Gastrocnemius medialis (tissue), 4 donors: ENCODE data around the gene CD151.

Source experiments
- POLR2A ChIP-seq, 2 donors: fragments of 450-650 bp; IDR thresholded peaks; one replicate each; pipeline ENCODE4 v1.6.1; 2017; ENCODE audit warnings: antibody characterized with exemption in 2 of 2, mild to moderate bottlenecking in 2 of 2, moderate library complexity in 2 of 2
- TF ChIP-seq, protein P1 (sequence below), 5 experiments: fragments of 450-650 bp in 3 of 5; fragments of 200-600 bp in 2 of 5; sonication (generic) in 2 of 5; IDR thresholded peaks in 4 of 5; conservative IDR thresholded peaks in 1 of 5; 1 replicate in 4 of 5; 2 replicates in 1 of 5; pipeline ENCODE4 v1.5.1; 2016 to 2019; ENCODE audit warnings: antibody characterized with exemption in 5 of 5, mild to moderate bottlenecking in 3 of 5, moderate library complexity in 3 of 5

DNA sequence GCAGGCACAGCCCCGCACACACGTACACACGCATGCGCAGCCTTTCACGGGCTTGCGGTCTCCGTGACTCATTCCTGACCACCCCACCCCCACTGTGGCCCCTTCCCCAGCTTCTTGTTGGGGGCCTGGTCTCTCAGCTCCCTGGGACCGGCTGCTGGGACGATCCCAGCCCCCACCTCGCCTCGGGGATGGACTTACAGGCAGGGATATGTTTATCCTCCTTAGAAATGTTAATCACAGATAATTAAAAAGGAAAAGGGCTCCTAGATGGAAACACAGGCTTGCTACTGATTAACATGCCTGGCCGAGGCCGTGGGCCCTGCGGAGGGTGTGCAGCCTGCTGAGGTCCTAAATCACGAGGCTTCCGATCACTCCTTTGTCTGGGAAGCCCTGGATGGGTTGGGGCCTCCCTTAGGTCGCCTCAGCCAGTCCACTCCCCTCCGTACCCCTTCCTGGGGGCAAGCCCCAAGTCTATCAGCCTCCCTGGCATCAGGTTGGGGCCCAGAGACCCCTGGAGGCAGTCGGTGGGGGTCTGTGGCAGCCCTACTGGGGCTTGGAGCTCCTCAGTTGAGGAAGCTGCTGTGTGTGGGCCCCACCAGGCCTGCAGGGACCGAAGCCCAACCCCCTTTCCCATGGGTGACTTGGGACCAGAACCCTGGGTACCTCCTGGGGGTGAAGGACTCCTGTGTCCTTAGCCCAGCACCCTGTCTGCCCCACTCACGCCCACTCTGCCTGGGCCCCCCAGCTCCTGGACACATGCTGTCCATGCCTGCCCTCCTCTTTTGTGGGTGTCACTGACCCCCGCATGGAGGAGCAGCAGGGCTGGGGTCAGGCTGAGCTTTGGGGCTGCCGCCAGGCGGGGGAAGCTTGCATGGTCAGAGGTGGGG, 30.5 kb downstream of the CD151 start:
- TF ChIP-seq, protein P1, sequence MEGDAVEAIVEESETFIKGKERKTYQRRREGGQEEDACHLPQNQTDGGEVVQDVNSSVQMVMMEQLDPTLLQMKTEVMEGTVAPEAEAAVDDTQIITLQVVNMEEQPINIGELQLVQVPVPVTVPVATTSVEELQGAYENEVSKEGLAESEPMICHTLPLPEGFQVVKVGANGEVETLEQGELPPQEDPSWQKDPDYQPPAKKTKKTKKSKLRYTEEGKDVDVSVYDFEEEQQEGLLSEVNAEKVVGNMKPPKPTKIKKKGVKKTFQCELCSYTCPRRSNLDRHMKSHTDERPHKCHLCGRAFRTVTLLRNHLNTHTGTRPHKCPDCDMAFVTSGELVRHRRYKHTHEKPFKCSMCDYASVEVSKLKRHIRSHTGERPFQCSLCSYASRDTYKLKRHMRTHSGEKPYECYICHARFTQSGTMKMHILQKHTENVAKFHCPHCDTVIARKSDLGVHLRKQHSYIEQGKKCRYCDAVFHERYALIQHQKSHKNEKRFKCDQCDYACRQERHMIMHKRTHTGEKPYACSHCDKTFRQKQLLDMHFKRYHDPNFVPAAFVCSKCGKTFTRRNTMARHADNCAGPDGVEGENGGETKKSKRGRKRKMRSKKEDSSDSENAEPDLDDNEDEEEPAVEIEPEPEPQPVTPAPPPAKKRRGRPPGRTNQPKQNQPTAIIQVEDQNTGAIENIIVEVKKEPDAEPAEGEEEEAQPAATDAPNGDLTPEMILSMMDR (IDR thresholded peaks at IDR 0.05 in 4 of 5, conservative IDR thresholded peaks at IDR 0.05 in 1 of 5) = no peak
- no peak for TF ChIP-seq POLR2A (IDR thresholded peaks at IDR 0.05)
